HG03575 (cell line): Measurements from ENCODE around the gene SULT1A1.
"Not testable (repeated sequence)": the region's sequence is repeated elsewhere in the genome, so short reads cannot be mapped to it uniquely, and the experiment has no call there.

Source experiments
- ATAC-seq: cut with Tn5 transposase; IDR thresholded peaks from one replicate; pipeline ENCODE4 v1.9.1; 2021; ENCODE audit not compliant: unreplicated experiment, insufficient number of reproducible peaks, low FRiP score; ENCODE audit errors: extremely low read depth

Gene SULT1A1

DNA sequence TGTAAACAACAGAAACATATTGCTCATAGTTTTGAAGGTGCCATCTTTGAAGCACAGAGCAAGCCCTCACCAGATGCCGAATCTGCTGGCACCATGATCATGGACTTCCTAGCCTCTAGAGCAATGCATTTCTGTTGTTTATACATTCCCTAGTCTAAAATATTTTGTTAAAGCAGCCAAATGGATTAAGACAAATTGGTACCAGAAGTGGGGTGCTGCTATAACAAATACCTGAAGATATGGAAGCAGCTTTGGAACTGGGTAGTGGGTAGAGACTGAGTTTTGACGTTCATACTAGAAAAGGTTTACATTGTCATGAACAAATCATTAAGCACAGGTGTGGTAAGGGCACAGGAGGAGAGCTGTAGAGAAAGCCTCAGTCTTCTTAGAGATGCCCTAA, 42.6 kb downstream of the SULT1A1 start:
- ATAC-seq, result no peak

DNA sequence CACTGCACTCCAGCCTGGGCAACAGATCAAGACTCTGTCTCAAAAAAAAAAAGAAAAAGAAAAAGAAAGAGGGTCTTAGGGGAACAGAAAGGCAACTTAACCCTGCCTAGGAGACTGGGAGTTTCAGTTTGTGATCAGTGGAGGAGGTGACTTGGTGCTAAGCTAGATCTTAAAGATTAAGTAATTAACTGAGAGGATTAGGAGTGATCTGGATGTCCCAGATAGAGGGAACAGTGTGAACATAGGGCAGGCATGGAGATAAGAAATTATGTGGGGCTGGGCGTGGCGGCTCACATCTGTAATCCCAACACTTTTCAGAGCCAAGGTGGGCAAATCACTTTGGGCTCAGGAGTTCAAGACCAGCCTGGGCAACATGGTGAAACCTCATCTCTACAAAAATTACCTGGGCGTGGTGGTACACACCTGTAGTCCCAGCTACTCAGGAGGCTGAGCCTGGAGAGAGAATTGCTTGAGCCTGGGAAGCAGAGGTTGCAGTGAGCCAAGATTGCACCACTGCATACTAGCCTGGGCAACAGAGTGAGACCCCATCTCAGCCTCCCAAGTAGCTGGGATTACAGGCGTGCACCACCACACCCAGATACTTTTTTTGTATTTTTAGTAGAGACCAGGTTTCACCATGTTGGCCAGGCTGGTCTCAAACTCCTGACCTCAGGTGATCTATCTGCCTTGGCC, 43.5 kb downstream of the SULT1A1 start:
- ATAC-seq, result not testable (repeated sequence)

DNA sequence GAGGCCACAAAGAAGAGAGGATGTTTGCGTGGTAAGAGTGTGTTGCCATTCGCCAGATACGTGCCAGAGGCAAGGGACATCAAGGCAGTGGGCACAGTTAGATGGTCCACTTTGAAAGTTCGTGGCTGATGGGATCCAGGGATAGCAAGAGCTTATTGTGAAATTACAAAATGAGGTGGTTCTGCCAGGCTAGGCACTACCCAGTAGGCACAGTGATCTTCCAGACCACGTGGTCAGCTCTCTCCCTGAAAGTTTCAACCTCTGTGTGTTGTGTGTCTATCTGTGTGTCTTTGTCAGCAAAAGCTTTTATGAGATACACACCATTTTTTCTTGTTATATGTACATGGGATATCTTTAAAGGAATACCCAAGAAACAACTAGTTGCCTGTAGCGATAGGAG, 46.6 kb downstream of the SULT1A1 start:
- ATAC-seq, result no peak

DNA sequence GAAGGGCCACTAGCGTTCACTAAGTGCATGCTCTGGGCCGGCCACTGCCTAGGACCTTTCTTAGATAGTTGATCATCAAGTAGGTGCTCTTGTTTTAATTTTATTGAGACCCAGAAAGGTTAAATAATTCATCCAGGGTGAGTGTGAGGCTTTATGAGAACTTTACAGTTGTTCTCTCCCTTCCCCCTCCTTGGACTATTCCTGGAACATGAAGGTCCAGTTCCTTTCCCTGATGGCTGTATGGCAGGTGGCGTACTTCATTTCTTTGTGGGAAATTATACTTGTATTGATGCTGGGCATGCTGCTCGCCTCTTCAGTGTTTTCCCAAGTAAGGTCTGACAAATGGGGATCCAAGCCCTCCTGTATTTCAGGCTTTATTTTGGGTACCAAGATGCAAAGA, 47.6 kb downstream of the SULT1A1 start:
- no peak for ATAC-seq

DNA sequence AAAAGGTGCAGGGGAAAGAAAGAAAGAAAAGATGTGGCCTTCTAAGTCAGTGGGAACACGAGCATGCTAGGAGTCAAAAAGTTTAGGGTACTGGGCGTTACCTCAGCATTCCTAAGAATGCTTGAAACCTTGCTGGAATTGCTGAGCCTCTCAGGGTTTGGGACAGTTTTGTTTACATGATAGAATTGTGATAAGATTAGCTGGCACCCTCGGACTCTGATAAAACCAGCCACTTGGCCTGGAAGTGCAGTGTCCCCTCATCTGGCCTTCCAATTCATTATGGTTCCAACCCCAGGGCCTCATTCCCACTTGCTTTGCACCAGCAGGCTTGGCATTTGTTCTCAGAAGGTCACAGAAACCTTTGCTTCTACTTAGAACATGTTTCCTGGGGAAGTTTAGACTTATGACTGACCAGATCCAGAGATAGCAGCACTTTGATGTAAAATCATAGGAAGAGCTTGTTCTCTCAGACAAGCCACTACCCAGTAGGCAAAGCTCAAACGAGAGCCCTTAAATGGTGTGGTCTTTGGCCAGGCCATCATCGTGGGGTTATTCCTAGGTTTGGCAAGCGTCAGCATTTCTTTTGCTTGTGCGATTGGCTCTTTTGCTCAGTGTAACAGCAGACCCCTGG, 48.2 kb downstream of the SULT1A1 start:
- ATAC-seq, result no peak

DNA sequence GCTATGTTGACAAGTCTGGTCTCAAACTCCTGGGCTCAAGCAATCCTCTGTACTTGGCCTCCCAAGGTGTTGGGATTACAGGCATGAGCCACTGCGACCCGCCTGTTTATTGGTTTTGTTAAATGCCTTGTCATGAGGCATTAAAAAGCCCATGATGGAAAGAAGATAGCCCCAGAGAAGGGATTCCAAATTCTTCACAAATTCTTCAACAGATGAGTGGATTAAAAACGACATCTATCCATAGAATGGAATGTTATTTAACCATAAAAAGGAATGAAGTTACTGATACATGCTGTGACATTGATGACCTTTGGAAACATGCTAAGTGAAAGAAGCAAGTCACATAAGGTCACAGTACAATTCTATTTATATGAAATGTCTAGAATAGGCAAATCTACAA, 51.4 kb downstream of the SULT1A1 start:
- ATAC-seq, result no peak

DNA sequence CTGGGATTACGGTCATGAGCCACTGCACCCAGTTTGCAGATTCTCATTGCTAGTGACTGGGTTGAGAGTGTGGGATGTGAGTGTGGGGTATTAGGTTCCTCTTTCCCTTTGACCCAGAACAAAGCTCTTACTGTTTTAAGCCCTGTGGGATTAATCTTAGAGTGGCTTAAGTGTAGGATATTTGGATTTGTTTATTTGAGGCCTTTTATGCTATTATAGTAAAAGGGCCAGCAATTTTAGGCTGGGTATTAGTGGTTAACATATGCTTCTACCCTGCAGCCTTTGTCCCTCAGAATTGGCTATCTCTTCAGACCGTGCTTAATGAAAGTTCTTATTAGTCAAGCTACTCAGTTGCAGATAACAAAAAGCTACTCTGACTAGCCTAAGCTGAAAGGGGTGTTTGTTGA, 52.9 kb downstream of the SULT1A1 start:
- ATAC-seq, result no peak

DNA sequence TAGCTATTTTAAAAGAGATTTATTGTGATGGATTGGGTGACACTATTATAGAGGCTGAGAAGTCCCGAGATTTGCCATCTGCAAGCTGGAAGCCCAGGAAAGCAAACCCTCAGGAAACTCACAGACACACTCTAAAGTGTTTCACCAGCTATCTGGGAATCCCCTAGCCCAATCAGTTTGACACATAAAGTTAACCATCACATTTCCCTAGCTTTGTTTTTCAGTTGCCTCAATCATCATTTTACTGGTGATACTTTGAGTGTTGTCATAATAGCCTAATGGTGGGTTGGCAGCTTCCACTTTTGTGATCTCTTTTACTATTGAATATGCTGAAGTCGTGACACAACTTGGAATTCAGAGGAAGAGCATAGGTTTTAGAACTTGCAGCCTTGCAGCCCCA, 54.3 kb downstream of the SULT1A1 start:
- ATAC-seq, result no peak
